HG03378 (cell line): ENCODE data around the gene PEF1.

Experiments
- ATAC-seq: cut with Tn5 transposase; IDR thresholded peaks from one replicate; pipeline ENCODE4 v1.9.1; 2021; ENCODE audit warnings: mild to moderate bottlenecking, moderate library complexity; ENCODE audit not compliant: unreplicated experiment

PEF1 gene

DNA sequence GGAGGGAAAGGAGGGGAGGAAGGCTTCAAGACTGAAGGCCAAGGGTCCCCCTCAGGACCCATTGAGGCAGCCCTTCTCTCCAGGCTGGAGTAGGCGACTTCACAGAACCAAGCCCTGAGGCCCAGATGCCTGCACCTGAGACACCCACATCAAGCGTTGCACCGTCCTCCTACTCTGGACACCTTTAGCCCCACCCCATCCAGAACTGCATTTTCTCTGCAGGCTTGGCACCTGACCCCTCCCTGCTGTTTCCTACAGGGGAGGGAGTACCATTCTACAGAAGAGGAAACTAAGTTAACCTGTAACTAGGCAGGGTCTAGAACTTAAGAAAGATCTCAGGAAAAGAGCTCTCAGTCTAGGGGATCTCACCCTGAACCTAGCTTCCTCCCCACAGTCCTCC lies 12.0 kb downstream of the PEF1 start:
- no peak for ATAC-seq

DNA sequence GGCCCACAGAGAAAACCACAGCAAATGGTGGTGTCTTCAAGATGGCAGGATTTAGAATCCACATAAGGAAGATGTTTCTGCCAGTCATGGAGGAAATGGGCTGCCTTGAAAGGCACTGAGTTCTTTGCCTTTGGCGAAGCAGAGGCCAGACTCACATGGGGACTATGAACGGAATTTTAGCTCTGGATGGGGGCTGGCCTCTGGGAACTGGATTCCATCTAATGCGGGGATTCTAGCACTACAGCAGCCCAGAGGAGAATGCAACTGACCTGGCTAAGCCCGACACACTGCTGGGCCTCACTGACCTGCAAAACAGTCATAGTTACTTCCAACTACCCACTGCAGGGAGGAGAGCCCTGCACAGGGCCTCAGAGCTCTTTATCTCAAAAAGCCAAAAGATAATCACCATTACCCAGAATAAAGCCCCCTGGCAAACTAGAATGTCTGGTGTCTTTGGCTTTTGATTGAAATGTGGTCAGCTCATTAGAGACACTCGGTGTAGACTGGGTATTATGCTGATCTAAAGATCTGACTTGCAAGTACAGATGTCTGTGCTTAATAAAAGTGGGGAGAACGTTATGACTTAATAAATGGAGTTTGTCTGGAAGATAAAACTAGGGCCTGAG lies 15.6 kb downstream of the PEF1 start:
- ATAC-seq = no peak

DNA sequence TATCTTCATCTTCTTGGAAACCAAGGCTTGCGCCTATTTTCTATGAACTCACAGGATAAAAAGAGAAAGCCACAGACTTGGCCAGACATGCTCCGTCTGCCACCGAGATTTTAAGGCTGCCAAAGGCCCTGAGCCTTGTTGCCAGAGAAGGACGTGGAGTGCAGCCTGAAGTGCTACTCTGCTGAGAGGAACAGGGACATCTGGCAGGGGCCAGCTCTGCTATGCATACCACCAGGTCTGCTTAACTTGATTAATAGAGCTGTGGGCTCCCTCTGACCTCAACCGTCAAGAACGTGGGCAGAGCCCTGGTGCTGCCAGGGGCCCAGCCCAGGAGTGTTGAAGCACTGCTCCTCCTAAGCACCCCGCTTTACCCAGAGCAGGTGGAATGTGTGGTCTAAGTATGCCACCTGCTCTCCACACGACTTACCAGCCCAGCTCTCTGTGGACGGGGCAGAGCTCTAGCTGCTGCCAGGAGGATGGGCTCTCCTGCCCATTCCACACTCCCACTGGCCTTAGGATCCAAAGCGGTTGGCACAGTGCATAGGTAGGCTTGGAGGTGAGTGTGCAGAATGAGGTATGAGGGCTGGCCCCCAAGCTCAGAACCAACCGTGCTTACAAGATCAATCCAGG lies 16.6 kb downstream of the PEF1 start:
- ATAC-seq = no peak

DNA sequence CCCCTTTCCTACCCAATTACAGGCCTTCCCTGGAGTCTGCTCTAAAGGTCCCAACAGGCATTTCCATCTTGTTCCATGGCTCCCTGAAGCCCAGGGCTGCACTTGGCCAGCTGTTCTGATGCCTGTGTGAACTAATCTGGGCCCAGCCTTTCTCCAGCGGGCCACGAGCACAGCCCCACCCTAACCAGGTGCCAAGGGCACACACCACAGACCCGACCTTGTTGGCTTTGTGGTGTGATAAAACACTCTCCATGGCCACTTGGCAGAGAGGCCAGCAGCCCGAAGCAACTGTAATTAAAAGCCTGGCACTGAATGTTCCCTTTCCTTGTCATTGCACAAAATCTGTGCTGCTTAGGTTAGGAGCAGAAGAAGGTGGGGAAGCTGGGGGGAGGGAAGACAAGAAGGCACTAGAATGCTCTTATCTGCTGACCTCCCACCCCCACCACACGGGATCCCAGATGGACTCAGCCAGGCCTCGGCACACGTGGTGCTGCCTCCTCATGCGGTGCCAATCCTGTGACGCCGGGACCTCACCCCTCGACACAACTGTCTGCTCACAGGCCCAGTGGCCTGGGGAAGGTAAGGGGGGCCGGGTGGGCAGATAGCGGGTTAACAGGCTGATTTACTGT lies 17.3 kb downstream of the PEF1 start:
- ATAC-seq = no peak

DNA sequence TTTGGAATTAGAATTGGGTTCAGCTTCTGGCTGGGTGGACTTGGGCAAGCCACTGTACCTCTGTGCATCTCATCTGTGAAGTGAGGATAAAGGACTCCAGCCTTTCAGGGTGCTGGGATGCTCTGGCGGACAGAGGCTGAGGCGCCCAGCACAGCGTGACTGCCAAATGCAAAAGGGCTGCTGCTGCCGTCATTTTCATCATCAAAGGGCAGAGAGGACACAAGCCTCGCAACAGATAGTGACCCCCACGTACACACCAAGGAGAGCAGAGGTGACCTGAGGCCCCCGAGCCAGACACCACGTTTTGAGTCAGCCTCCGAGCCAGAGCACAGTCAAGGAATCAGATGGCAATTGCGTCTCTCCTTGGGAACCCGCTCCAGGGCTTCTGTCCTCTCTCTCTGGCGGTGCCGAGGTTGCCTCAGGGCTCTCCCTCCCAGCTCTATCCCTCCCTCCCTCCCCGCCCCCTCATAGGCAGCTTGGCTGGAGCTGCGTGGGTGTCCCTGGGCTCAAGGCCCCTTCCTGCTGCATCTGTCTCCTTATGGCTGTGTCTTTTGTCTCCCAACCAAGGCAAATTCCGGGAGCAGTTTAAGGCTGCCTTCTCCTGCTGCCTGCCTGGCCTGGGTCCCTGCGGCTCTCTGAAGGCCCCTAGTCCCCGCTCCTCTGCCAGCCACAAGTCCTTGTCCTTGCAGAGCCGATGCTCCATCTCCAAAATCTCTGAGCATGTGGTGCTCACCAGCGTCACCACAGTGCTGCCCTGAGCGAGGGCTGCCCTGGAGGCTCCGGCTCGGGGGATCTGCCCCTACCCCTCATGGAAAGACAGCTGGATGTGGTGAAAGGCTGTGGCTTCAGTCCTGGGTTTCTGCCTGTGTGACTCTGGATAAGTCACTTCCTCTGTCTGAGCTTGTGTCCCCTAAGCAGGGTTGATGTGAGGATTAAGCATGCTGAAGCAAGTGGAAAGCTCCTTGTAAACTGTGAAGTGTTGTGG lies 18.2 kb downstream of the PEF1 start:
- ATAC-seq = no peak

DNA sequence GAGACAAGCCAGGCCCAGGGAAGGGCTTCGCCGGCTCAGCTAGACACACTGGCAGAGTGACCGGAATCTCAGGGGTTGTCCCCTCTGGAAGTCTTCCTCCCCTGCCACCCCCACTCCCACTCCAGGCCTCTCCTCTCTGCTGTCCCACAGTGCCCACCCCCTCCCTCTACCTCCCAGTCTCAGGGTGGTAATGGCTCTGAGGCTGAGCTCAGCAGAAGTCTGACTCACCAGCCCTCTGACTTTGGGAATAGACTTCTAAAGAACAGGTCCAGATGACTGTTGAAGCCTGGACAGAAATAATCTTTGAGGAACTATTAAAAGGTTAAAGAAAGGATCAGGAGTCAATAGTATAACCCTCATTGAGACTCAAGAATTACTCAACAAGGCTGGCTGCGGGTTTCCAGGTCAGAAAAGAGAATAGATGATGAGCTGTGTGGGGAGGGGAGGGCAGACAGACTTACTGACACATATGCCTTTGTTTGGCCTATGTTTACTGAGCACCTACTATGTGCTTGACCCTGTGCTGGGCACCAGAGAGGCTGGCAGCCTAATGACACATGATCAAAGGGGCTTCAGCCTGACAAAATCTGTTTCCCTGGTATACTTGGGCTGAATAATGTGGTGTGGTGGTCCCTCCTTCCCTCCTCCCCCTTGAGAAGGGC lies 19.0 kb downstream of the PEF1 start:
- ATAC-seq = no peak

DNA sequence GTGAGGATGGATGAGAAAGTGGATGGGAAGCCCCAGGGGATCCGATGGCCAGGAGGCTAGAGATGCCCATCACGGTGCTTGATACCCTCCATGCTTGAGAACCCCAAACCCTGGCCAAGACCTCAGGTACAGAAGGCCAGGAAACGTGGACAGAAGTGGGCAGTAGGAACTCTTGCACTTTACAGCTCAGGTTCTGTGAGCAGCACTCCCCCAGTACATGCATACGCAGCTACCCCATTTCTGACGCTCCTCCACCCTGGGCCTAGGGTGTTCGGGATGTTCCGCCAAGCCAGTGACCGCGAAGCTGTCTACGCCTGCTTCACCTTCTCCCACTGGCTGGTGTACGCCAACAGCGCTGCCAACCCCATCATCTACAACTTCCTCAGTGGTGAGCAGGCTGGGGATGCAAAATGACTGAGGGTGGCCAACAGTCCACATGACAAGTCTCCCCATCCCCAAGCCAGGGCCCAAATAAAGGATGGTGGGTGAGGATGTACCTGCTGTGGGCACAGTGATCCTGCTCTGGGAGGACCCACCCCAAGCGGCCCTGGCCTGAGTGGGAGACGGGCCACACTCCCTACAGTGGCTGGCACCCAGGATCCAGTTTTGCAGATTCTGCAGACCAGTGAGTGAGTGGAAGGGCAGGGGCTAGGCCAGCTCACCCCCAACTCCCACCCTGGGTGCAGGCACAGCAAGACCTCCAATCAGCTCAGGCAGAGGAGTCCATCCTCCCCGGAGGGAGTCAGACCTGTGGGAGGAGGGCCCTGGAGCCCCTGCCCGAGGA lies 19.8 kb downstream of the PEF1 start:
- ATAC-seq = no peak

DNA sequence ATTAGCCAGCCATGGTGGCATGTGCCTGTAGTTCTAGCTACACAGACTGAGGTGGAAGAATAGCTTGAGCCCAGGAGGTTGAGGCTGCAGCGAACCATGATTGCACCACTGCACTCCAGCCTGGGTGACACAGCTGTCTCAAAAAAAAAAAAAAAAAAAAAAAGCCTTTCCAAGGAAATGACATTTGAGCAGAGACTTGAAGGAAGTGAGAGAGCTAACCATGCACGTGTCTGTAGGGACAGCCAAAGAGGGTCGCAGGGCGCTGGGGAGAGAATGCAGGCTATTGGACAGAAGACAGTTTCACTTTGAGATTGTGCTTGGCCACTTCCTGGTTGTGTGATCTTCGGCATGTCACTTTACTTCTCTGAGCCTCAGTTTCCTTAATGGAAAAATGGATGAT lies 20.4 kb downstream of the PEF1 start:
- no peak for ATAC-seq

DNA sequence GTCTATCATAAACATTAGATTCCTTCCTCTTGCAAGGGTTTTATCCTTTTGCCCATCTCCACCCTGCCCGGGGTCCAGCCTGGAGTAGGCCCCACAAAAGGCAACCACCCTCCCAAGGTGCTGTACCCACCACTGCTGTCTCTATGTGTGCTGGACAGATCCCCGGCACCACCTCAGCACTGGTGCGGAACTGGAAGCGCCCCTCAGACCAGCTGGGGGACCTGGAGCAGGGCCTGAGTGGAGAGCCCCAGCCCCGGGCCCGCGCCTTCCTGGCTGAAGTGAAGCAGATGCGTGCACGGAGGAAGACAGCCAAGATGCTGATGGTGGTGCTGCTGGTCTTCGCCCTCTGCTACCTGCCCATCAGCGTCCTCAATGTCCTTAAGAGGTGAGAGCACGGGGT lies 21.3 kb downstream of the PEF1 start:
- no peak for ATAC-seq

DNA sequence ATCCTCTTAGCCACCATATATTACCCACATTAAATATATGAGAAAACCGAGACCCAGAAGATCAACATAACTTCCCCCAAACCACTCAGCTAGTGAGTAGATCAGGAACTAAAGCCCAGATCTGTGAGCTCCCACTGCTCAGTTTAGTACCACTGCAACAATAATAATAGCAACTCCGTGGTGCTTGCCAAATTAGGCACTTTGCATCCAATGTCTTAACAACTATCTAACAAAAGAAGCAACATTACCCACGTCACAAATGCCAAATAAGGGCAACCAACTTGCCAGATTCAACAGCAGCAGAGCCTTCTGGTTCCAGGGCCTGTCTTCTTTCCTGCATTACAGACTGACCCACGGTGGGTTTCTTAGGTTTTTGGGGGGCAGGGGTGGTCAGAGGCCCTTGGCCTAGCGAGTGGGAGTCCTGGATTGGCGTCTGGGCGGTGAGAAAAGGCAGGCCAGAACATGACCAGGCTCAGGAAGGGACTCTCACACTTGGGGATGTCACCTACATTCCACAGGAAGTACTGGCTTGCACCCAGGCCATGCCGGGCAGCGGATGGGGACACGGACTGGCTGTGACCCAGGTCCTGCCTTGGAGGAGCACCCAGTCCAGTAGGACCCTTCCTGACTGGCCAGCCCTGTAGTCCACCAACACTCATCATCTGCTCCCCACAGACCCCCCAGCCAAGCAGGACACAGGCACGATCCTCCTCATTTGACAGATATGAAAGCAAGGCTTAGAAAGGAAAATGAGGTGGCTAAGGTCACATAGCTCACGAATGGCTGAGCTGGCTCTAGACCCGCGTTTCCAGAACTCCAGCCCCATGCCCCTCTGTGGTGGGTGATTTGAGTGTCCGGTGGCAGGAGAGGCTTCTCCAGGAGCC lies 22.6 kb downstream of the PEF1 start:
- no peak for ATAC-seq

DNA sequence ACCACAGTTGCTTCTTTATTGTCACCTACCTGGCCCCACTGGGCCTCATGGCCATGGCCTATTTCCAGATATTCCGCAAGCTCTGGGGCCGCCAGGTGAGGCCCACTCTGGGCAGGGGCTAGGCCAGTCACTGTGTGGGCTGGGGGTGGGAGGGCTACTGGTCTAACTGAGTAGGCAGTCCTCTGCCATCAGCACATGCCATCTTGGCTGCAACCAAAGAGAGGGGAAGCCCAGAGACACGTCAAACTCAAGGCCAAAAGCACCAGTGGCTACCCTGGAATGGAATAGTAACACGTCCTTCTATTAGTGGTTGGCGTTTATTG lies 23.2 kb downstream of the PEF1 start:
- no peak for ATAC-seq

DNA sequence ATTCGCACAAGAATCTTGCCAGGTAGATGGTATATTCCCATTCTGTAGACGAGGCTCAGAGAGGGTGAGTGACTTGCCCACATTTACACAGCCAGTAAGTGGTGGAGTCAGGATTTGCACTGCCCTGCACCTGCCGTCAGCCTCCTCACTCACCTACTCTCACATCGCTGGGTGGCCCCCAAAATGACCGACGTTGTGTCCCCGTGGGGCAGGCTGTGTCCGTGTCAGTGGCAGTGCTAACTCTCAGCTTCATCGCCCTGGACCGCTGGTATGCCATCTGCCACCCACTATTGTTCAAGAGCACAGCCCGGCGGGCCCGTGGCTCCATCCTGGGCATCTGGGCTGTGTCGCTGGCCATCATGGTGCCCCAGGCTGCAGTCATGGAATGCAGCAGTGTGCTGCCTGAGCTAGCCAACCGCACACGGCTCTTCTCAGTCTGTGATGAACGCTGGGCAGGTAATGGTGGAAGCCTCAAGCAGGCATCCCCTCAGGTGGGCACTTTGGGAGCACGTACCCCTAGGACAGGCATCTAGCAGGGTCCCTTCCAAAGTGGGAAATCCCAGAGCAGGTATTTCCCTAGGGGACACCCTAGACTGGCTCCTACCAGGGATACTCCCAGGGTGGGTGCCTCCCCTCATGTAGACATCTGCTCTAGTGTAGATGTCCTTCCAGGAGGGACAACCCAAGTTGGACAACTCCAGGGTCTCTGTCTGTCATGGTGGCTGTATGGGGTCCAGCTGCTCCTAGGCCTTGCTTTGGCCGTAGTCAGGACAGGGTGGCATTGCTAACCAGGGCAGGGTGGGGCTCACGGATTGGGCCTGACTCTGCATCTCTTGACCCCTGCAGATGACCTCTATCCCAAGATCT lies 23.8 kb downstream of the PEF1 start:
- no peak for ATAC-seq

DNA sequence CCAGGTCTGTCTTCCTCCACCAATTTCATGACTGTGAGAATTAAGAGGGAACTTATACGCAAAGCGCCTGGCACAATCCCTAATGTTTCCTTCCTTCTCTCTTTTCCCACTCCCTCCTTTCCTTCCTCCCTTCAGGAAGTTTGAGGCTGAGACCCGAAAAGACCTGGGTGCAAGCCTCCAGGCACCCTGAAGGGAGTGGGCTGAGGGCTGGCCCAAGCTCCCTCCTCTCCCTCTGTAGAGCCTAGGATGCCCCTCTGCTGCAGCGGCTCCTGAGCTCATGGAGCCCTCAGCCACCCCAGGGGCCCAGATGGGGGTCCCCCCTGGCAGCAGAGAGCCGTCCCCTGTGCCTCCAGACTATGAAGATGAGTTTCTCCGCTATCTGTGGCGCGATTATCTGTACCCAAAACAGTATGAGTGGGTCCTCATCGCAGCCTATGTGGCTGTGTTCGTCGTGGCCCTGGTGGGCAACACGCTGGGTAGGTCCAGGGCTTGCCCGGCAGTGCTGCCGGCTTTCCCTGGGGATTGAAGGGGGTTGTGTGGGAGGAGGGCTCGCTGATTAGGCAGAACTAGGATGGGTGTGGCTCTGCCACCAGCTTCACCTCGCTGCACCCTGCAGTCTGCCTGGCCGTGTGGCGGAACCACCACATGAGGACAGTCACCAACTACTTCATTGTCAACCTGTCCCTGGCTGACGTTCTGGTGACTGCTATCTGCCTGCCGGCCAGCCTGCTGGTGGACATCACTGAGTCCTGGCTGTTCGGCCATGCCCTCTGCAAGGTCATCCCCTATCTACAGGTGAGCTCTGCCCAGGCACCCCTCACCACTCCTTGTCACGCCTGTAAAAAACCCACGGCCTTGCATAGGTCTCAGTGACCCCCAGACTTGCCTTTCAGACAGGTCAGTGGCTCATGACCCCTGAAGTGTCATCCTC lies 25.5 kb downstream of the PEF1 start:
- ATAC-seq = no peak

DNA sequence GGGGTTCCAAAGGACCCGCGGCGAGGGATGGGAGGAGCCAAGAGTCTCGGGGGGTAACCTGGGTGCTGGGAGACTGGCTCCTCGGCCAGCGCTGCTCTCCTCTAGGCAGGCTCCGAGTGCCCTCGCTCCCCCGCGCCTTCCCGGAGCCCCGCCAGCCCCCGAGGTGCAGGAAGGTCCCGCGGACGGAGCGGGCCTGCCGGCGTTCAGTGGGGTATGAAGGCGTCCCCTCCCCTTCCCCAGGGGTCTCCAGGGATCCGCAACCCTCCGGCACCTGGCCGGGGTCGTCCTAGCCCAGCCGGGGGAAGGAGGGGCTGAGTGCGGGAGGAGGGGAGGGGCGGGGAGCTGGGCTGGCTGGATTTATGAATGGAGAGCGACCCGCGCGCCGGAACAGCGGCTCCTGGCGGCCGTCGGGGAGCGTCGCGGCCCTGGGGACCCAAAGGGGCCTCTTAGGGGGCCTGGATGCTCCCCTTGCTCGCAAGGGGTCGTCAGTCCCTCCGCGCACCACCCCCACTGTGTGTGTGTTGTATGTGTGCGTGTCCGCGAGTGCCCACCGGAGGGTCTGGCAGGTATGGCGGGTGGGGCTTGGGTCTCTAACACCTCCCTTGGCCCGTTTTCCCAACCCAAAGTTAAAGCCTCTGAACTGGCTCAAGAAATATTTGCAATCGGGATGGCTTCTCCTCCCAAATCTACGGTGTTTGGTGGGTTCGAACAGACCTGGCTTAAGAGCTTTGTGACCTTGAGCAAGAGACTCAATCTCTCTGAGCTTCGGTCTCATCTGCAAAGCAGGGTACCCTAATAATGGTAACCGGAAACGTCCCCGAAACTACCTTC lies 26.5 kb downstream of the PEF1 start:
- ATAC-seq = no peak

DNA sequence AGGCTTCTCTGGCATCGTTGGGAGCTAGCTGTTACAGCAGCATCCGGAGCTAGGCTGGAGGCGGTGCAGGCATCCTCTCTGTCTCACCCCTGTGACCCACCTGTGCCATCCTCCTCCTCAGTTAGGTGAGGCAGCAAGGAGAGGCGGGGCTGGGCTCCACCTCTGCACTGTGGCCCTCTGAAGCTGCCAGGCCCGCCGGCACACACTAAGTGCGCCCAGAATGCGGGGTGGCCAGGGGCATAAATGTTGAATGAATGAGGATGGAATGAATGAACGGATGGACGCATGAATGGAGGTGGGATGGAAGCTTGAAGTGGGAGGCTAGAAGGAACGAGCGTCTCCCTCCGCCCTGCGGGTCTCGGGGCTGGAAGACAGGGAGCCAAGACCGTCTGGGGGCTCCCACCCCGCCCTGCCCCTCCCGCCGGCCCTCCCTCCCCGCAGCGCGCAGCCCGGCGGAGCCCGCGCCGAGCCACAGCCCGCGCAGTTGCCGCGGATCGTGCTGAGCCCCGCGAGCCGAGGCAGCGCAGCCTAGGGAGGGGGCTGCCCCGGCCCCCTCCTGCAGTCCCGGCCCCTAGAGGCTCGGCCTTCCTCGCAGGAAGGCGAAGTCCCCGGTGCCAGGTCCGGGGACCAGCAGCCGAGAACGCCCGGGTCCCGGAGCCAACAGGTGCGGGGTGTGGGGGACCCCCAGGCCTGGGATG lies 27.3 kb downstream of the PEF1 start, which contains the start of gene HCRTR1:
Gene HCRTR1 (plus strand): TSS at position 472 of the 698 bp plus-strand sequence. CDS start 1,504 bp downstream, outside the sequence.
- no peak for ATAC-seq

DNA sequence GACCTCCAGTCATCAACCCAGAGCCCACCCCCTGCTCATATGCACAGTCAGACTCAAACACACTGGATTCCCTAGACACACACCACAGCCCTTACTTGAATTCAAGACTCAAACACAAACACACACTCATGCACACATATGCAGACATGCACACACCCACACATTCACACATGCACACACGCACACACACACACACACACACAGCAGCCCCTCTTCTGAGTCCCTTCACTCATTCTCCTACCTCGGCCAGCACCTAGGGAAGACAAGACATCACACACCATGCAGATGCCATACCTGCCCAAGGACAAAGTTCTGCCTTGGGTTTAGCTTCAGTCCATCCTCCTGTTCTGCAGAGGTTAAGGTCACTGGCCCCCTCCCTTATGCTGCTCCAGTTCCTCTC lies 28.7 kb downstream of the PEF1 start:
- ATAC-seq = no peak
